BJ (cell line): ENCODE data around the gene MIAT. TPM values are rescaled to one million over a fixed set of nuclear protein-coding genes. Genes with fewer than 3 reads are reported as not detected.

Experiments
- CTCF ChIA-PET: fragments of 350-600 bp; formaldehyde crosslinking; extraction: SDS; loops from one replicate; lab custom pipeline; 2021; ENCODE audit warnings: antibody characterized with exemption, inconsistent platforms; lab: Yijun Ruan, JAX
- POLR2A ChIA-PET: fragments of 300-600 bp; sonication (Branson Sonifier 250); formaldehyde crosslinking; extraction: SDS; loops from one replicate; lab custom pipeline; 2021; ENCODE audit warnings: antibody characterized with exemption; lab: Charles Lee
- DNase-seq: peaks from one replicate; pipeline ENCODE4 v3.0.0-alpha.2; 2011; ENCODE audit warnings: low read depth
- H3K27me3 ChIP-seq: 2 replicates; pipeline ENCODE4 v1.6.0; 2011; ENCODE audit warnings: low read length; ENCODE audit not compliant: control insufficient read depth, insufficient read depth
- H3K36me3 ChIP-seq: 2 replicates; pipeline ENCODE4 v1.5.1; 2011; ENCODE audit warnings: low read length; ENCODE audit not compliant: control insufficient read depth, insufficient read depth
- H3K4me3 ChIP-seq: 2 replicates; pipeline ENCODE4 v1.5.1; 2011; ENCODE audit warnings: low read depth, mild to moderate bottlenecking, control low read depth, low read length
- polyA plus RNA-seq: library from polyadenylated mRNA; depleted of rRNA; stranded (reverse); fragments of >200 nt; gene quantifications from 2 replicates; pipeline ENCODE4 v1.2.3, GENCODE V29; 2011
- TF ChIP-seq, protein P1 (sequence below): IDR thresholded peaks from 2 replicates; pipeline ENCODE4 v1.5.1; 2011; ENCODE audit warnings: low read depth, mild to moderate bottlenecking, control low read depth, inconsistent platforms, low read length, moderate library complexity; ENCODE audit not compliant: insufficient read depth

The MIAT gene
- polyA plus RNA-seq, 1 experiment = 1.1 TPM

DNA sequence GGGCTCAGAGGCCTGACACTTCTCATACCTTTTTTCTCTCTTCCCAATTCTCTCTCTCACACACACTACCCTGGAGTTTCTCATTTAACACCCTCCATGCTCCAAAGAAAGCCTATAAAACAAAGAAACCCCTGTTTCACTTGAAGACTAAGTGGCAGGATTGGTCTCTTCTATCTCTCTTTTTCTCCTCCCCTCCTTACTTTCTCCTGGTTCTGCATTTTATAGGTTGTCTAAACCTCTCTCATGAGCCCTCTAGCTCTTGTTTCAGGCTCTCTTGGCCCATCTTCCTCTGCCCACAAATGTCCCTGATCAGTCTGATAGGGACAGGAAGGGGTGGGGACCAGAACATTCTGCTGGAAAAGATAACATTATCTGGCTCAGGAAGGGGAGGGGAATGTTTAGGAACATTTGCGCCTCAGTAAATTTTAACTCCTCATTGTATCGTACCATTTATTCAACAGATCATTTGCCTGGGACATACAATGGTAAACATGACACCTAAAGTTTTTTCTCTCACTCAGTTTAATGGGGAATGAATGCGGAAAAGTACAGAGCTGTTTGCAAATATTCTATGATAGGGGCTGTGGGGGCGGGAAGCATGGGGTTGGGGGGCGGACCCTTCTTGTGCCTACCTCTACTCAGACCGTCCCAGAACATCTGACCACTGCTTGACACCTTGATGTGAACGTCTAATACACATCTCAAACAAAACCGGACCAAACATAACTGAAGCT, 24.8 kb upstream of the MIAT start:
- H3K4me3 ChIP-seq = no peak overlapping the region
- DNase-seq = no peak
- ChIA-PET POLR2A (no interaction called here), CTCF (no interaction called here)
- no peaks in the 10 kb centered on the region for H3K36me3 ChIP-seq
- peaks cover 3% of the 10 kb centered on the region; the same call in 1 of the 2 replicates for H3K27me3 ChIP-seq
- TF ChIP-seq, protein P1, sequence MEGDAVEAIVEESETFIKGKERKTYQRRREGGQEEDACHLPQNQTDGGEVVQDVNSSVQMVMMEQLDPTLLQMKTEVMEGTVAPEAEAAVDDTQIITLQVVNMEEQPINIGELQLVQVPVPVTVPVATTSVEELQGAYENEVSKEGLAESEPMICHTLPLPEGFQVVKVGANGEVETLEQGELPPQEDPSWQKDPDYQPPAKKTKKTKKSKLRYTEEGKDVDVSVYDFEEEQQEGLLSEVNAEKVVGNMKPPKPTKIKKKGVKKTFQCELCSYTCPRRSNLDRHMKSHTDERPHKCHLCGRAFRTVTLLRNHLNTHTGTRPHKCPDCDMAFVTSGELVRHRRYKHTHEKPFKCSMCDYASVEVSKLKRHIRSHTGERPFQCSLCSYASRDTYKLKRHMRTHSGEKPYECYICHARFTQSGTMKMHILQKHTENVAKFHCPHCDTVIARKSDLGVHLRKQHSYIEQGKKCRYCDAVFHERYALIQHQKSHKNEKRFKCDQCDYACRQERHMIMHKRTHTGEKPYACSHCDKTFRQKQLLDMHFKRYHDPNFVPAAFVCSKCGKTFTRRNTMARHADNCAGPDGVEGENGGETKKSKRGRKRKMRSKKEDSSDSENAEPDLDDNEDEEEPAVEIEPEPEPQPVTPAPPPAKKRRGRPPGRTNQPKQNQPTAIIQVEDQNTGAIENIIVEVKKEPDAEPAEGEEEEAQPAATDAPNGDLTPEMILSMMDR = no peak

DNA sequence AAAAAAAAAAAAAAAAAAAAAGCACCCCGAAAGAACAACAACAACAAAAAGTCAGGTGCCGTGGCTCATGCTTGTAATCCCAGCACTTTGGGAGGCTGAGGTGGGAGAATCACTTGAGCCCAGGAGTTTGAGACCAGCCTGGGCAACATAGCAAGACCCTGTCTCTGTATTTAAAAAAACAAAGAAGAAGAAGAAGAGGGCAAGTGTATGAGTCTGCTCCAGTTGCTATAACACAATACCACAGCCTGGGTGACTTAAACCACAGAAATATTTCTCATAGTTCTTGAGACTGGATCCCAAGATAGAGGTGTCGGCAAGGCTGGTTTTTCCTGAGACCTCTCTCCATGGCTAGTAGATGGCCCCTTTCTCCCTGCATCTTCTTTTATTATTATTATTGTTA, 23.2 kb upstream of the MIAT start:
- POLR2A ChIA-PET = no interaction called here

GRCh38 chr22:26635117-26635516, 22.3 kb upstream of the MIAT start:
- Histone ChIP-seq H3K36me3 (no peaks in the 10 kb centered on the region), H3K4me3 (no peak overlapping the region), H3K27me3 (peaks cover 6% of the 10 kb centered on the region; the same call in 1 of the 2 replicates)
- CTCF ChIA-PET = no interaction called here
- TF ChIP-seq, protein P1 = no peak
- POLR2A ChIA-PET = no interaction called here
- DNase-seq = no peak

More for the DNA sequence above, 23.2 kb upstream of the MIAT start:
- H3K36me3 ChIP-seq = no peaks in the 10 kb centered on the region
- DNase-seq = no peak
- CTCF ChIA-PET = no interaction called here
- H3K4me3 ChIP-seq = no peak overlapping the region
- TF ChIP-seq, protein P1 = no peak
- peaks cover 6% of the 10 kb centered on the region; the same call in 1 of the 2 replicates for H3K27me3 ChIP-seq

- Histone ChIP-seq H3K36me3 (no peaks in the 10 kb centered on the region), H3K4me3 (no peak overlapping the region), H3K27me3 (peaks cover 11% of the 10 kb centered on the region)
- ChIA-PET POLR2A (no interaction called here), CTCF (interaction anchor here (0.6 kb wide), 1 partner anchor 33 kb away, joined by 3 read pairs; no protein-coding TSS in a partner anchor)
- TF ChIP-seq, protein P1 = no peak
- no peak for DNase-seq
Observed at GRCh38 chr22:26636296-26636695, 21.1 kb upstream of the MIAT start.

DNA sequence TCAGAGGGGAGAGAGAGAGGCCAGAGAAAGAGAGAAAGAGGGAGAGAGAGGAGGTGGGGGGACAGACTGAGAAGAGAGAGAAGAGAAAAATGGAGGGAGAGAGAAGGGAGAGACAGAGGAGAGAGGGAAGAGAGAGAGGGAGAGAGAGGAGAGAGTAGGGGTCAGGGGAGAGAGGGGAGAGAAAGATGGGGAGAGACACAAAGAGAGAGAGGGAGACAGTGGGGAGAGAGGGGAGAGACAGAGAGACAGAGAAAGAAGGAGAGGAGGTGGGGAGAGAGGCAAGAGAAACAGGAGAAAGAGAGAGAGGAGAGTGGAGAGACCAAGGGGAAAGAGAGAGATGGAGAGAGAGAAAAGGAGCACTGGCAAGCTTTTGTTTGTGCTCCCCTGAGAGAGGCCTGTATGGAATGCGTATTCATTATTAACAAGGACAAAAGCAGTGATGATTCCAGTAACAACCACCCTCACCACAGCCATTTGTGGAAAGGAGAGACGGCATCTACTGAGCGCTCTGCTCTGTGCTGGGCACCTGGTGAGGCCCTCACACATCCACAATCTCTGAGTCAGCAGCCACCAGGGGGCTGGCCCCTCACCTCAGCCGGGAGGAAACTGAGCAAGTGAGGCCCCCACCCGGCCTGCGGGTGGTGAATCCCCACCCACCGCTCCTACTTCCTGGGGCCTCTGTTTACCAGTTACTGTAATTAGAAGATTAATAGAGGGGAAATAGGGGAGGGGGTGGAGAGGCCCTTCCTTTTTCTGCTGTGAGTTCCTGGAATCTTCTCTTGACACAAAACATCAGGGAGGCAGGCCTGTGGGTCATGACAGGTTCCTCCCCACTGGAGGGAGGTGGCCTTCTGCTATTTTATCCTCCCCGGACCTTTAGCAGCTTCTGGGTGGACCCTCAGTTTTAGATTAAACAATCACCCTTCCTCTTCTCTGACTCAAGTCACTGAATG, 14.6 kb upstream of the MIAT start:
- H3K36me3 ChIP-seq = no peaks in the 10 kb centered on the region
- H3K4me3 ChIP-seq = no peak overlapping the region
- H3K27me3 ChIP-seq = peaks cover 9% of the 10 kb centered on the region
- TF ChIP-seq, protein P1 = no peak
- no peak for DNase-seq
- CTCF ChIA-PET = interaction anchor here (0.6 to 1.0 kb wide), 2 partner anchors 94 to 143 kb away, joined by 3 to 4 read pairs; no protein-coding TSS in a partner anchor
- POLR2A ChIA-PET = no interaction called here
